ENCODE data around the gene SS18L1.

SS18L1 gene

DNA sequence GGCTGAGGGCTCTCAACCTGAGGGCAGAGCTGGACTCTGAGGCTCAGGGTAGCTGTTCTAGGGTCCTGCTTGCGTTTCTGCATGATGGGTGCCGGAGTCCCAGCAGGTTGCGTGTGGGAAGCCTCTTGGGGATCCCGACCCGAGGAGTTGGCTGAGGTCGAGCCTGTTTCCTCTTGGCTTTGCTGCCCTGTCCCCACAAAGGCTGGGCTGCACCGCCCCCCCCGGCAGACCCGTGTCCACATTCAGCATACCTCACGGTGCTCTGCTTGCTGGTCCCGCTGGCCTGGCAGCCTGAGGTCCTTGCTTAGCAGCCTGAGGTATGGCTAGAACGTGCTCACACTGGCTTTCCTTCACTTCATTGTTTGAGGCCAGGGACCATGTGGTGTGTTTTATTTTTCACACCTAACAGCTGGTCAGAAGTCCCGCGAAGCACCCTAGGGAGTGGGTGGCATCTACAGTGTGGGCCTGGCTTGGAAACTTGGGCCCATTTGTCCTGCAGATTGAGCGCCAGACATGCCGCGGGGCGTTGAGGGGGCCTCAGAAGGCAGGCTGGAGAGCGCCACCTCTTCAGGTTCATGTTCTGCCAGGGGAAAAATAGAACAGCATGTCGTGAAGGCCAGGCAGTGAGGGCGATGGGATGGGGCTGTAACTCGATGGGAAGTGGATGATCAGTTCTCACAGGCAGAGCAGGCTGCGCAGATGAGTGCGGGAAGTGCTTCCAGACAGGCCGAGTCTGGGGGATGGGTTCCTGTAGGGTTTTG, 11.8 kb upstream of the SS18L1 start:
- Histone ChIP-seq H3K4me1 (ENCODE audit: insufficient read depth, low read length, poor library complexity, severe bottlenecking) (peaks cover 30% of the 10 kb centered on the region), H3K79me2 (ENCODE audit: insufficient read depth, low read length) (peaks cover 65% of the 10 kb centered on the region), H3K9ac (ENCODE audit: low read depth, low read length, poor library complexity, severe bottlenecking) (no peak overlapping the region), H3K9me2 (replicated peaks; ENCODE audit: low read depth, low read length) (no peaks in the 10 kb centered on the region), H3K27me3 (ENCODE audit: insufficient read depth, low read length, poor library complexity, severe bottlenecking) (no peaks in the 10 kb centered on the region), H3F3A (ENCODE audit: low read depth) (no peaks in the 10 kb centered on the region), H3K36me3 (ENCODE audit: insufficient read depth, low read length) (peaks cover 93% of the 10 kb centered on the region; the same call in 1 of the 2 replicates), H3K4me2 (ENCODE audit: low read depth, low read length, poor library complexity, severe bottlenecking) (no peak overlapping the region), H2AFZ (ENCODE audit: low read length) (no peak overlapping the region), H3K9me3 (ENCODE audit: insufficient read depth, low read depth, low read length) (no peaks in the 10 kb centered on the region), H3K4me3 (ENCODE audit: low read length, poor library complexity, severe bottlenecking) (no peak overlapping the region), H4K20me1 (ENCODE audit: insufficient read depth, low read length, poor library complexity, severe bottlenecking) (peaks cover 37% of the 10 kb centered on the region)
- no peak for TF ChIP-seq EZH2phosphoT487 (IDR thresholded peaks at IDR 0.05; ENCODE audit: borderline replicate concordance)
- TF ChIP-seq, protein P1, sequence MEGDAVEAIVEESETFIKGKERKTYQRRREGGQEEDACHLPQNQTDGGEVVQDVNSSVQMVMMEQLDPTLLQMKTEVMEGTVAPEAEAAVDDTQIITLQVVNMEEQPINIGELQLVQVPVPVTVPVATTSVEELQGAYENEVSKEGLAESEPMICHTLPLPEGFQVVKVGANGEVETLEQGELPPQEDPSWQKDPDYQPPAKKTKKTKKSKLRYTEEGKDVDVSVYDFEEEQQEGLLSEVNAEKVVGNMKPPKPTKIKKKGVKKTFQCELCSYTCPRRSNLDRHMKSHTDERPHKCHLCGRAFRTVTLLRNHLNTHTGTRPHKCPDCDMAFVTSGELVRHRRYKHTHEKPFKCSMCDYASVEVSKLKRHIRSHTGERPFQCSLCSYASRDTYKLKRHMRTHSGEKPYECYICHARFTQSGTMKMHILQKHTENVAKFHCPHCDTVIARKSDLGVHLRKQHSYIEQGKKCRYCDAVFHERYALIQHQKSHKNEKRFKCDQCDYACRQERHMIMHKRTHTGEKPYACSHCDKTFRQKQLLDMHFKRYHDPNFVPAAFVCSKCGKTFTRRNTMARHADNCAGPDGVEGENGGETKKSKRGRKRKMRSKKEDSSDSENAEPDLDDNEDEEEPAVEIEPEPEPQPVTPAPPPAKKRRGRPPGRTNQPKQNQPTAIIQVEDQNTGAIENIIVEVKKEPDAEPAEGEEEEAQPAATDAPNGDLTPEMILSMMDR (conservative IDR thresholded peaks at IDR 0.05; ENCODE audit: low read length), result no peak

DNA sequence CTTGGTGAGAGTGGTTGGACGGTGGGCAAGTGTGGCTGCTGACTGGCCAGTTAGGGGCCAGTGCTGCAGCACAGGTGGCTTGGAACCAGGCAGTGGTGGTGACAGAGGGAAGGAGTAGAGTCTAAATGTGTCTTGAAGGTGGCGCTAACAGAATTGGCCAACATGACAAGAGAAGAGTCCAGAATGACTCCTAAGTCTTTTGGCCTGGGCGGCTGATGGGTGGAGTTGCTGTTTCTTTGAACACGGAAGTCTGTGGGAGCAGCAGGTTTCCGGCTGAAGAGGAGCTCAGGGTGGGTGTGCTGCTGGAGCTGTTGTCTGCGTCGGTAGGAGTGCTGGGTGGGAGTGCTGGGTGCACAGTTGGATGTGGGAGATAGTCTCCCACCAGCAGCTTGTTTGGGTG, 11.1 kb upstream of the SS18L1 start:
- peaks cover 58% of the 10 kb centered on the region for H3K79me2 ChIP-seq (ENCODE audit: insufficient read depth, low read length)
- no peak overlapping the region for H3K4me3 ChIP-seq (ENCODE audit: low read length, poor library complexity, severe bottlenecking)
- H3K9me3 ChIP-seq (ENCODE audit: insufficient read depth, low read depth, low read length), result no peaks in the 10 kb centered on the region
- no peaks in the 10 kb centered on the region for H3K27me3 ChIP-seq (ENCODE audit: insufficient read depth, low read length, poor library complexity, severe bottlenecking)
- peaks cover 25% of the 10 kb centered on the region for H3K4me1 ChIP-seq (ENCODE audit: insufficient read depth, low read length, poor library complexity, severe bottlenecking)
- H3K9ac ChIP-seq (ENCODE audit: low read depth, low read length, poor library complexity, severe bottlenecking), result no peak overlapping the region
- peaks cover 38% of the 10 kb centered on the region for H4K20me1 ChIP-seq (ENCODE audit: insufficient read depth, low read length, poor library complexity, severe bottlenecking)
- no peak overlapping the region for H2AFZ ChIP-seq (ENCODE audit: low read length)
- H3K36me3 ChIP-seq (ENCODE audit: insufficient read depth, low read length), result peaks cover 93% of the 10 kb centered on the region; the same call in 1 of the 2 replicates
- no peak overlapping the region for H3K4me2 ChIP-seq (ENCODE audit: low read depth, low read length, poor library complexity, severe bottlenecking)
- no peak for TF ChIP-seq EZH2phosphoT487 (IDR thresholded peaks at IDR 0.05; ENCODE audit: borderline replicate concordance)
- TF ChIP-seq, protein P1 (conservative IDR thresholded peaks at IDR 0.05; ENCODE audit: low read length), result no peak
- no peaks in the 10 kb centered on the region for H3K9me2 ChIP-seq (replicated peaks; ENCODE audit: low read depth, low read length)
- no peaks in the 10 kb centered on the region for H3F3A ChIP-seq (ENCODE audit: low read depth)

DNA sequence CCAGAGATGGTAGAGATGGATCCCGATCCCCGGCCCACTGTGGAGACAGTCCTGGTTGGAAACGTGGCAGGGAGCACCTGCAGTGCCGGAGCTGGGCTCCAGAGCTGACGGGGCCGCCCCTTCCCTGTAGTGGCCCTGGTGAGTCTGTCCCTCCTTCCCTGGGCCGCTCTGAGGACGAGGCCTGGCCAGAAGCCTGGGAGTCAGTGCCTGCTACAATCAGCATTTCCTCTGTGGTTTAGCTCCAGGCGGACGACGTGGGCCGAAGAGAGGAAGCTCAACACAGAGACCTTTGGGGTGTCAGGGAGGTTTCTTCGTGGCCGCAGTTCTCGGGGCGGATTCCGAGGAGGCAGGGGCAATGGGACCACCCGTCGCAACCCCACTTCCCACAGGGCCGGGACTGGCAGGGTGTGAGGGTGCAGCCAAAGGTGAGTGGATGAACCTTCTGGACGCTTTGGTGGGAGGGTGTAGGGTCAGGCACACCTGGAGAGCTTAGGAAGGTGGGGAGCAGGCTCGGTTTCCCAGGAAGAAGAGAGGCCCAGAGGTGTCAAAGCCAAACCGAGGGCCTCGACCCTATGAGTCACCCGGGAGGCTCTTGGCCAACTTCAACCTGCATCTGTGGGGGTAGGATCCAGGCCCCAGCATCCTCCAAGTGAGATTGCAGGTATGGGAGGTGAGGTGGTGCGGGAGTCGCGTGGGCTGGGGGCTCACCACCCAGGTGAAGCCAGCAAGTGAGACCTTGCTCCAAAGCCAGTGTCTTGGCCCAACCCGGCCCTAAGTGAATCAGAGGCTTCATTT, 10.3 kb upstream of the SS18L1 start:
- Histone ChIP-seq H3K9me2 (replicated peaks; ENCODE audit: low read depth, low read length) (no peaks in the 10 kb centered on the region), H3F3A (ENCODE audit: low read depth) (no peaks in the 10 kb centered on the region), H2AFZ (ENCODE audit: low read length) (no peak overlapping the region), H3K9me3 (ENCODE audit: insufficient read depth, low read depth, low read length) (no peaks in the 10 kb centered on the region), H3K27me3 (ENCODE audit: insufficient read depth, low read length, poor library complexity, severe bottlenecking) (no peaks in the 10 kb centered on the region), H3K4me1 (ENCODE audit: insufficient read depth, low read length, poor library complexity, severe bottlenecking) (peaks cover 22% of the 10 kb centered on the region), H3K79me2 (ENCODE audit: insufficient read depth, low read length) (peaks cover 50% of the 10 kb centered on the region; the same call in 1 of the 2 replicates), H3K36me3 (ENCODE audit: insufficient read depth, low read length) (peaks cover 93% of the 10 kb centered on the region; the same call in 1 of the 2 replicates), H3K4me2 (ENCODE audit: low read depth, low read length, poor library complexity, severe bottlenecking) (no peak overlapping the region), H3K9ac (ENCODE audit: low read depth, low read length, poor library complexity, severe bottlenecking) (no peak overlapping the region), H3K4me3 (ENCODE audit: low read length, poor library complexity, severe bottlenecking) (no peak overlapping the region), H4K20me1 (ENCODE audit: insufficient read depth, low read length, poor library complexity, severe bottlenecking) (peaks cover 43% of the 10 kb centered on the region)
- TF ChIP-seq, protein P1 (conservative IDR thresholded peaks at IDR 0.05; ENCODE audit: low read length), result no peak
- no peak for TF ChIP-seq EZH2phosphoT487 (IDR thresholded peaks at IDR 0.05; ENCODE audit: borderline replicate concordance)
